NK-92 (cell line): ENCODE results near the gene SLC38A1.

ENCODE experiments used
- DNase-seq: peaks from one replicate; lab custom pipeline; 2025; ENCODE audit not compliant: unreplicated experiment; lab: John Stamatoyannopoulos, UW

The SLC38A1 gene

DNA sequence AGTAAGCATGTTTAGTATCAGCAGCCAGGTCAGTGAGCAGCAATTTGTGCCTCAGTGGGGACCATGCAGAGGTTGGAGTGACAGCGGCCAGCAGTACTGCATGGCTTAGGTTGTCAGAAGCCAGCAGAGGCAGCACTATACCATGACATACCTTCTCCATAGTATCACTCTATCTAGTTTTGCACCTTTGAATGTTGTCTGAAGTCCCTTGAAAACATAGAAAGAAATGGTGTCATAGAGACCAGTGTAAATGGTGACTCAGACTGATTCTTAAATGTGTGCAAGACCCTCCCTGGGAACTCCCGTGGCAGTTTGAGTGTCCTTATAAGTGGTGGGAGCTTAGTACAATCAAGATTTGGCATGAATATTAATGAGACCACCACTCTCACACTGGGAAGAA, 124.4 kb downstream of the SLC38A1 start:
- no peak for DNase-seq

DNA sequence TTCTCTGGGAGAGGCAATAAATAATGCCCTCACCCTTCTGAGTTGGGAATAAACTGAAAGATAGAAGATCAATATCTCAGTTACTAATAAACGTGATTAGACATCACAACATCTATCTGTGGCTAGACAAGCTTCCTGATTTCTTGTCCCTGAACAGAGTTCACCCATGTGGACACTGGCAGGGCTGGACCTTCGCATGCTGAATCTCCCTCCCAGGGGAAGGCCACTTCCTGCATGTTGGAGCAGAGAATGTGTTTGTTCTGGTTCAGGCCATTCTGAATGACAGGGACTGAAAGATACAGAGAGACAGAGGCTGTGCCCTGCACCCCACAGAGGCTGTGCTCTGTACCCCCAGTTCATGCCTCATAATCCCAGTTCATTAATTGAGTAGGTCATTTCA, 132.6 kb downstream of the SLC38A1 start:
- no peak for DNase-seq

DNA sequence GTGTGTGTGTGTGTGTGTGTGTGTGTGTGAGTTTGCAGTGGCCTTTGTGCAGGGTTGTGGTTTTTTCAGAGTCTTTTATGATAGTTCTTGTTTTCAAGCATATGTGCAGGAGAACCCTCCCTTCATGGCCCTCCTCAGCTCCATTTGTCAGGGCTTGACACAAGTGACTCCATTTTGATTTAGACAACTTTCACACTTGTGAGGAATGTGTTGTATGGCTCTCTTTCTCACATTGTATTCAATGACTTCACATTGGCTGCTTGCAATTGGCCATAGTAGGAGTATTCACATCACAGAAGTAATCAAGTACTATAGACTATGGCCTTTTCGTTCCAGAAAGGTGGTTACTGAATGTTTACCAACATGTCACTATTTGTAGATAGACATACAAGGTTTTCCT, 133.1 kb downstream of the SLC38A1 start:
- no peak for DNase-seq

DNA sequence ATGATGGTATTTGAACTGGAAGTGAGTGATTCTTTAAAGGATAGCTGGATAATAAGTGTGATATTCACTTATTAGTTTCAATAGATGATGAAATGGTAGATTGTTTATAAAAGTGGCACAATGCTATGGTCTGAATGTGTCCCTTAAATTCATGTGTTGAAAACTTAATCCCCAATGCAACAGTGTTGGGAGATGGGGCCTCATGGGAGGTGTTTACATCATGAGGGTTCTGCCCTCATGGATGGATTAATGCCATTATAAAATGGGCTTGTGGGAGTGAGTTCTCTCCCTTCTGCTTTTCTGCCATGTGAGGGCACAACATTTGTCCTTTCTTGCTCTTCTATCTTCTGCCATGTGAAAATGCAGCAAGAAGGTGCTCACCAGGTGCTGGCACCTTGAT, 134.0 kb downstream of the SLC38A1 start:
- no peak for DNase-seq

DNA sequence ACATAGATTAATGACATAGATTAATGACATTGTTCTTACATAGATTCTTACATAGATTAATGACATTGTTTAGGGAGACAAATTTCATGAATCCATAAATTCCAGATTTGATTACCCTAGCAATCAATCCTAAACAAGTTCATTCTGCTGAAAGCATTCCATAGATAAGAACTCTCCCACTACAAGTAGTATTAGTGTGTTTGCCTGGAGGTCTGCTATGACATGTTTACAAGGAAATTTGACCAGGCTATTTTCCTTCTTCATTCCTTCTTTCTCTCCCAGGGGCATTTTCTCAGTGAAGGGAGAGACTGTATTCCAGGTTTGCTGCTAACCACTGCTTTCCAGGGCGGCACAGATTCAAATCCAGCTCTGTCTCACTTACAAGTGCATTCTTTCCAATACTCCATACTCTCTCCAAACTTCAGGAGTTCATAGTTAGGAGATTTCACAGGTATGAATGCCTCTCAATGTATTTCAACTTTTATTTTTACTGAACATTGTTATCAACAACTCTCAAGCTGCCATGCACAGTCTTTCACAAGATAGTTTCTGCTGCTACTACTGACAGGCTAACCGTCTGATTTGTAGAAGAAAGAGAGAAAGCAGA, 134.5 kb downstream of the SLC38A1 start:
- DNase-seq, result no peak

DNA sequence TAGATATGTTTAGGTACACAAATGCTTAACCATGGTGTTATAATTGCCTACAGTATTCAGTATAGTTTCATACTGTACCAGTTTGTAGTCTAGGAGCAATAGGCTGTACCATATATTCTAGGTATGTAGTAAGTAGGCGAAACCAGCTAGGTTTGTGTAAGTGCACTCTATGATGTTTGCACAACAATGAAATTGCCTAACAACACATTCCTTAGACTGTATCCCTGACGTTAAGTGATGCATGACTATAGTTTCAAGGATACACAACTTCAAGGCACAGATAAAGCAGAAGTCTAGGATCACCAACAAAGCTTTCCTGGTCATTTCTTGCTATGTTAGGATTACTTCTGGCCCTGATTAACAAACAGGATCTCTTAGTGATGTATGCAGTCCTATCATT, 135.1 kb downstream of the SLC38A1 start:
- no peak for DNase-seq
